ENCODE results near the gene CSTPP1.

The CSTPP1 gene

GRCh38 chr11:46999217-46999616 is 62.7 kb downstream of the CSTPP1 start:
- DNase-seq = no peak

- no peak for DNase-seq
Measured at GRCh38 chr11:47000033-47000432, 63.5 kb downstream of the CSTPP1 start.

- DNase-seq = no peak
Measured at GRCh38 chr11:47001781-47002181, 65.2 kb downstream of the CSTPP1 start.

GRCh38 chr11:47002390-47002789 is 65.8 kb downstream of the CSTPP1 start:
- no peak for DNase-seq

- no peak for DNase-seq
Measured at GRCh38 chr11:47003180-47003877, 66.8 kb downstream of the CSTPP1 start.

- DNase-seq = peak; percentile 82
Measured at GRCh38 chr11:47004595-47005033, 68.1 kb downstream of the CSTPP1 start.

GRCh38 chr11:47005441-47005840 is 68.9 kb downstream of the CSTPP1 start:
- no peak for DNase-seq

- no peak for DNase-seq
Measured at GRCh38 chr11:47007579-47007978, 71.0 kb downstream of the CSTPP1 start.

- no peak for DNase-seq
Measured at GRCh38 chr11:47010179-47010578, 73.6 kb downstream of the CSTPP1 start.

- DNase-seq = no peak
Measured at GRCh38 chr11:47014097-47014496, 77.5 kb downstream of the CSTPP1 start.

- no peak for DNase-seq
Measured at GRCh38 chr11:47018637-47019036, 82.1 kb downstream of the CSTPP1 start.

GRCh38 chr11:47020793-47021526 is 84.4 kb downstream of the CSTPP1 start:
- no peak for DNase-seq

GRCh38 chr11:47021527-47021818 is 84.9 kb downstream of the CSTPP1 start:
- DNase-seq = no peak

GRCh38 chr11:47021965-47022364 is 85.4 kb downstream of the CSTPP1 start:
- no peak for DNase-seq

GRCh38 chr11:47028195-47029093 is 91.9 kb downstream of the CSTPP1 start:
- no peak for DNase-seq

GRCh38 chr11:47033439-47033838 is 96.9 kb downstream of the CSTPP1 start:
- no peak for DNase-seq

- no peak for DNase-seq
Measured at GRCh38 chr11:47034091-47034490, 97.5 kb downstream of the CSTPP1 start.

- DNase-seq = no peak
Measured at GRCh38 chr11:47035108-47035507, 98.5 kb downstream of the CSTPP1 start.

GRCh38 chr11:47044119-47044518 is 107.6 kb downstream of the CSTPP1 start:
- DNase-seq = no peak

GRCh38 chr11:47047972-47048371 is 111.4 kb downstream of the CSTPP1 start:
- DNase-seq = no peak

GRCh38 chr11:47050284-47050683 is 113.7 kb downstream of the CSTPP1 start:
- no peak for DNase-seq

GRCh38 chr11:47051217-47051616 is 114.7 kb downstream of the CSTPP1 start:
- DNase-seq = no peak

GRCh38 chr11:47052165-47052564 is 115.6 kb downstream of the CSTPP1 start:
- DNase-seq = no peak

GRCh38 chr11:47052576-47052975 is 116.0 kb downstream of the CSTPP1 start:
- DNase-seq = no peak
